Parathyroid adenoma (tissue), 2 donors: ENCODE data around the gene URI1.

ENCODE experiments used
- H2AFZ ChIP-seq: fragments of 300-600 bp; sonication (generic); one replicate; pipeline ENCODE4 v1.7.0; 2017; ENCODE audit warnings: antibody characterized with exemption, mild to moderate bottlenecking
- H3K27ac ChIP-seq: fragments of 300-600 bp; sonication (generic); one replicate; pipeline ENCODE4 v1.7.0; 2017
- H3K27me3 ChIP-seq: fragments of 300-600 bp; sonication (generic); one replicate; pipeline ENCODE4 v1.7.0; 2017; ENCODE audit warnings: low read length; ENCODE audit not compliant: control insufficient read depth, insufficient read depth
- H3K36me3 ChIP-seq: fragments of 300-600 bp; sonication (generic); one replicate; pipeline ENCODE4 v1.7.0; 2017; ENCODE audit warnings: low read length; ENCODE audit not compliant: control insufficient read depth, insufficient read depth
- H3K4me1 ChIP-seq: fragments of 300-600 bp; sonication (generic); one replicate; pipeline ENCODE4 v1.7.0; 2017; ENCODE audit warnings: control low read depth
- H3K4me2 ChIP-seq: fragments of 300-600 bp; sonication (generic); one replicate; pipeline ENCODE4 v1.7.0; 2017; ENCODE audit warnings: low read length
- H3K4me3 ChIP-seq: fragments of 300-600 bp; sonication (generic); one replicate; pipeline ENCODE4 v1.7.0; 2017; ENCODE audit warnings: low read depth, low read length
- H3K79me2 ChIP-seq: fragments of 300-600 bp; sonication (generic); one replicate; pipeline ENCODE4 v1.7.0; 2017; ENCODE audit warnings: control low read depth
- H3K9ac ChIP-seq: fragments of 300-600 bp; sonication (generic); one replicate; pipeline ENCODE4 v1.7.0; 2017; ENCODE audit warnings: mild to moderate bottlenecking
- H3K9me3 ChIP-seq: fragments of 300-600 bp; sonication (generic); one replicate; pipeline ENCODE4 v1.7.0; 2017; ENCODE audit warnings: low read length; ENCODE audit not compliant: control insufficient read depth
- CTCF ChIP-seq: fragments of 300-600 bp; sonication (generic); IDR thresholded peaks from one replicate; pipeline ENCODE4 v1.7.0; 2017; ENCODE audit warnings: antibody characterized with exemption, mild to moderate bottlenecking
- donor health status: primary hyperparathyroidism.

Gene URI1

GRCh38 chr19:30059741-30060457 is 117.9 kb downstream of the URI1 start:
- Histone ChIP-seq H3K36me3 (no peaks in the 10 kb centered on the region), H3K4me1 (no peaks in the 10 kb centered on the region), H3K79me2 (no peaks in the 10 kb centered on the region), H3K4me2 (no peak overlapping the region), H3K9me3 (no peaks in the 10 kb centered on the region), H3K4me3 (no peak overlapping the region), H3K9ac (no peak overlapping the region), H3K27me3 (no peaks in the 10 kb centered on the region), H2AFZ (no peak overlapping the region), H3K27ac (no peak overlapping the region)
- no peak for TF ChIP-seq CTCF

GRCh38 chr19:30060531-30061222 is 118.6 kb downstream of the URI1 start:
- H3K4me3 ChIP-seq: no peak overlapping the region
- H3K4me1 ChIP-seq: no peaks in the 10 kb centered on the region
- no peak overlapping the region for H2AFZ ChIP-seq
- H3K27ac ChIP-seq: no peak overlapping the region
- no peaks in the 10 kb centered on the region for H3K9me3 ChIP-seq
- H3K36me3 ChIP-seq: no peaks in the 10 kb centered on the region
- no peak overlapping the region for H3K4me2 ChIP-seq
- H3K79me2 ChIP-seq: no peaks in the 10 kb centered on the region
- H3K27me3 ChIP-seq: no peaks in the 10 kb centered on the region
- no peak for TF ChIP-seq CTCF
- no peak overlapping the region for H3K9ac ChIP-seq

GRCh38 chr19:30061223-30062064 is 119.4 kb downstream of the URI1 start:
- Histone ChIP-seq H2AFZ (no peak overlapping the region), H3K9ac (no peak overlapping the region), H3K27me3 (no peaks in the 10 kb centered on the region), H3K27ac (no peak overlapping the region), H3K36me3 (no peaks in the 10 kb centered on the region), H3K4me3 (no peak overlapping the region), H3K4me2 (no peak overlapping the region), H3K4me1 (no peaks in the 10 kb centered on the region), H3K9me3 (no peaks in the 10 kb centered on the region), H3K79me2 (no peaks in the 10 kb centered on the region)
- no peak for TF ChIP-seq CTCF

- Histone ChIP-seq H3K9me3 (no peaks in the 10 kb centered on the region), H3K36me3 (no peaks in the 10 kb centered on the region), H3K4me1 (no peaks in the 10 kb centered on the region), H2AFZ (no peak overlapping the region), H3K27me3 (no peaks in the 10 kb centered on the region), H3K79me2 (no peaks in the 10 kb centered on the region), H3K9ac (no peak overlapping the region), H3K27ac (no peak overlapping the region), H3K4me2 (no peak overlapping the region), H3K4me3 (no peak overlapping the region)
- no peak for TF ChIP-seq CTCF
Measured at GRCh38 chr19:30062065-30062906, 120.2 kb downstream of the URI1 start.
